C4-2B (cell line): ENCODE measurements around the gene TPRKB.
"Not testable (repeated sequence)": the region's sequence is repeated elsewhere in the genome, so short reads cannot be mapped to it uniquely, and the experiment has no call there.

Experiments
- H3K27ac ChIP-seq: fragments of 450-650 bp; 2 replicates; pipeline ENCODE4 v1.5.1; 2017
- ZFX ChIP-seq: fragments of 450-650 bp; IDR thresholded peaks from 2 replicates; pipeline ENCODE4 v1.6.1; 2017
- TF ChIP-seq, protein P1 (sequence below): fragments of 450-650 bp; conservative IDR thresholded peaks from 2 replicates; pipeline ENCODE4 v1.5.1; 2017; ENCODE audit warnings: mild to moderate bottlenecking

TPRKB gene

GRCh38 chr2:73736855-73737779 is at the start of gene TPRKB:
TSS of gene TPRKB (minus strand) at chr2:73737345. CDS start at chr2:73734569, 2,776 bp downstream.
- TF ChIP-seq ZFX: 0 out of 2 replicates have a peak, but pooled peaks have one; percentile 10
- TF ChIP-seq, protein P1, sequence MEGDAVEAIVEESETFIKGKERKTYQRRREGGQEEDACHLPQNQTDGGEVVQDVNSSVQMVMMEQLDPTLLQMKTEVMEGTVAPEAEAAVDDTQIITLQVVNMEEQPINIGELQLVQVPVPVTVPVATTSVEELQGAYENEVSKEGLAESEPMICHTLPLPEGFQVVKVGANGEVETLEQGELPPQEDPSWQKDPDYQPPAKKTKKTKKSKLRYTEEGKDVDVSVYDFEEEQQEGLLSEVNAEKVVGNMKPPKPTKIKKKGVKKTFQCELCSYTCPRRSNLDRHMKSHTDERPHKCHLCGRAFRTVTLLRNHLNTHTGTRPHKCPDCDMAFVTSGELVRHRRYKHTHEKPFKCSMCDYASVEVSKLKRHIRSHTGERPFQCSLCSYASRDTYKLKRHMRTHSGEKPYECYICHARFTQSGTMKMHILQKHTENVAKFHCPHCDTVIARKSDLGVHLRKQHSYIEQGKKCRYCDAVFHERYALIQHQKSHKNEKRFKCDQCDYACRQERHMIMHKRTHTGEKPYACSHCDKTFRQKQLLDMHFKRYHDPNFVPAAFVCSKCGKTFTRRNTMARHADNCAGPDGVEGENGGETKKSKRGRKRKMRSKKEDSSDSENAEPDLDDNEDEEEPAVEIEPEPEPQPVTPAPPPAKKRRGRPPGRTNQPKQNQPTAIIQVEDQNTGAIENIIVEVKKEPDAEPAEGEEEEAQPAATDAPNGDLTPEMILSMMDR: no peak

GRCh38 chr2:73783883-73784282 is 46.7 kb upstream of the TPRKB start, which contains the start of gene C2orf78:
TSS of gene C2orf78 (plus strand) at chr2:73784183. CDS start at chr2:73784310, 127 bp downstream.
- not testable (repeated sequence) for H3K27ac ChIP-seq

More at GRCh38 chr2:73736855-73737779, at the start of gene TPRKB:
- H3K27ac ChIP-seq: peak within 1 kb of the TSS; percentile 81

- not testable (repeated sequence) for H3K27ac ChIP-seq
These were observed 46.3 kb upstream of the TPRKB start for GRCh38 chr2:73783402-73783801.

GRCh38 chr2:73780237-73780582 is 43.1 kb upstream of the TPRKB start:
- peak overlapping the region; percentile 82; the same call in 1 of the 2 replicates for H3K27ac ChIP-seq
- no peak for TF ChIP-seq ZFX
- TF ChIP-seq, protein P1: peak; percentile 61

DNA sequence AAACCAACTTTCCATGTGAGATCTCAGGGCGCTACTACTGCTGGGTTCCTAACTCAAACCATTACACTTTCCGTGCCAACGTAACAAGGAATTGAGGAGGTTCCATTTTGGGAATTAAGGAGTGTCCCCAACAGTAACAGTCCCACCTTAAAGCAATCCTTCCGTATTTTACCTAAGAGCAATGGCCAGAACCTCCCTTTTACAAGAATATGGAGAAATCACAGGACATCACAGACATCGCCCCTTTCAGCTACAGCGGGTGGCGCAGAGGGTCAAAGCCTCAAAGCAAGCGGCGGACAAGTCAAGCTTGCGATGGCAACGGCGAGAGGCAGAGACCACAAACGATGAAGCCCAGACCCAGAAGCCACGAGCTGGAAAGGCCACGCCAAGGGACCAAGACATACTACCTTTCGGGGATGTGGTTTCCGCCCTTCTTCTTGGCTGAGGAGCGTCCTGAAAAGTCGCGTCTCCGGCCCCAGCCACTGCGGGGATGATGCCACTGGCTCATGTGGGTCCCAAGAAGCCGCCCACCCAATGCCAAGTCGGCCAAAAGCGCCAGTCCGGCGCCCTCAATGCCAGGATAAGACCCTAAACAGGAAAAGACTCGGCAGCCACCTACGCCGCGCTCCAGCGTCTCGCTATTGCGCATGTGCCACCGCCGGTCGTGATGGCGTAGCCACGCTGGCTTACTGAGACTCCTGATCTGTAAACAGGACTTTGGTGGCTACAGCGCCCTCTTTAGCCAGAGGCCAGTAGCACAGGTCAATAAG is 42.5 kb upstream of the TPRKB start, which contains the start of gene DUSP11:
Gene DUSP11, minus strand, starts transcription at position 637 of the 770 bp plus-strand sequence. Its CDS starts 129 bp downstream, at position 508.
- H3K27ac ChIP-seq: peak within 1 kb of the TSS; percentile 82
- TF ChIP-seq, protein P1: peak; percentile 84
- no peak for TF ChIP-seq ZFX

DNA sequence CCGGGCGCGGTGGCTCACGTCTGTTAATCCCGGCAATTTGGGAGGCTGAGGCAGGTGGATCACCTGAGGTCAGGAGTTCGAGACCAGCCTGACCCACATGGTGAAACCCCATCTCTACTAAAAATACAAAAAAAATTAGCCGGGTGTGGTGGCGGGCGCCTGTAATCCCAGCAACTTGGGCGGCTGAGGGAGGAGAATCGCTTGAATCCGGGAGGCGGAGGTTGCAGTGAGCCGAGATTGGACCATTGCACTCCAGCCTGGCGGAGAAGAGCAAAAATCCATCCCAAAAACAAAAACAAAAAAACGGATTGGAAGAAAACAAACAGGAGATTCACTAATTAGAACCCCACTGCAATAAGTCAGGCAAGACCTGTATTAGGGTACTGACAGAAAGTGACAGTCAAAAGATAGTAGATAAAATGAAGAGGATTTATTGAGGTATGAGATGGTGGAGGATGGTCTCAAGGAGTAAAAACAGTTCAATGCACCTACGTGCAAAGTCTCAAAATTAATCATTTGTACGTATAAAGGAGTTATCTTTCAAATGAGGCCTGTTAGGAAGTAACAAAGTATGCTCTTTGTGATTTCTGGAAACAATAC is 41.8 kb upstream of the TPRKB start:
- H3K27ac ChIP-seq: not testable (repeated sequence)

DNA sequence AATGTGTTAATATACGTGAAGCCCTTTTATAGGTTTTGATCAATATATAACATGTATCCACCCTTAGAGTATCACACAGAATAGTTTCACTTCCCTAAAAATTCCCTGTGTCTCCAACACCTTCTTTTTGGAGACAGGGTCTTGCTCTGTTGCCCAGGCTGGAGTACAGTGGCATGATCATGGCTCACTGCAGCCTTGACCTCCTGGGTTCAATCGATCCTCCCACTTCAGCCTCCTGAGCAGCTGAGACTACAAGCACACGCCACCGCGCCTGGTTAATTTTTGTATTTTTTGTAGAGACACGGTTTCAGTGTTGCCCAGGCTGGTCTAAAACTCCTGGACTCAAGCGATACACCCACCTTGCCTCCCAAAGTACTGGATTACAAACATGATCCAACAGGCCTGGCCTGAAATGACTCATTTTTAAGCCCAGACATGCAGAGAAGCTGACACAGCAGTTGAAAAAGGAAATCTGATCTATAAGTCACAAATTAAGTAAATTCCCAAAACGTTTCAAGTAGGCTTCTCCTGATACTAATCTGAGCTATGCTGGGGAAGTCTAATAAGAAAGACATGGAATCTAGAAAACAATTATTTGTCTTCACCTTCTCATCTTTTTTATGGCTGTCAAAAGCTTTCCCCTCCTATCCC is 39.8 kb upstream of the TPRKB start:
- H3K27ac ChIP-seq: no peak overlapping the region
- TF ChIP-seq ZFX: no peak
- TF ChIP-seq, protein P1: no peak

DNA sequence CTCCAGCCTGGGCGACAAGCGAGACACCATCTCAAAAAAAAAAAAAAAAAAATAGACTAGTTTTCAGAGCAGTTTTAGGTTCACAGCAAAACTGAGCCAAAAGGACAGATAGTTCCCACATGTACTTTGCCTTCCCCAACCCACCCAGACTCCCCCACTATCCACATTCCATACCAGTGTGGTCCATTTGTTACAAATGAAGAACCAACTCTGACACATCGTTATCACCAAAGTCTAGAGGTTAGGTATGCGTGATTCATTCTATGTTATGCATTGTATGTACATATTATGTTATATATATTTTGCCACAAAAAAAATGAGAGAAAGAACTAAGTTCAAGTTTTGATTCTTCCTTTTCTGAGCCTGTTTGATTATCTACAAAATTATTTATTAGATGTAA is 39.2 kb upstream of the TPRKB start:
- no peak overlapping the region for H3K27ac ChIP-seq
- TF ChIP-seq ZFX: no peak
- TF ChIP-seq, protein P1: no peak
